ENCODE data around the gene TOX3.

GRCh38 chr16:52492789-52493357, 54.1 kb downstream of the TOX3 start:
- TF ChIP-seq, protein P1, sequence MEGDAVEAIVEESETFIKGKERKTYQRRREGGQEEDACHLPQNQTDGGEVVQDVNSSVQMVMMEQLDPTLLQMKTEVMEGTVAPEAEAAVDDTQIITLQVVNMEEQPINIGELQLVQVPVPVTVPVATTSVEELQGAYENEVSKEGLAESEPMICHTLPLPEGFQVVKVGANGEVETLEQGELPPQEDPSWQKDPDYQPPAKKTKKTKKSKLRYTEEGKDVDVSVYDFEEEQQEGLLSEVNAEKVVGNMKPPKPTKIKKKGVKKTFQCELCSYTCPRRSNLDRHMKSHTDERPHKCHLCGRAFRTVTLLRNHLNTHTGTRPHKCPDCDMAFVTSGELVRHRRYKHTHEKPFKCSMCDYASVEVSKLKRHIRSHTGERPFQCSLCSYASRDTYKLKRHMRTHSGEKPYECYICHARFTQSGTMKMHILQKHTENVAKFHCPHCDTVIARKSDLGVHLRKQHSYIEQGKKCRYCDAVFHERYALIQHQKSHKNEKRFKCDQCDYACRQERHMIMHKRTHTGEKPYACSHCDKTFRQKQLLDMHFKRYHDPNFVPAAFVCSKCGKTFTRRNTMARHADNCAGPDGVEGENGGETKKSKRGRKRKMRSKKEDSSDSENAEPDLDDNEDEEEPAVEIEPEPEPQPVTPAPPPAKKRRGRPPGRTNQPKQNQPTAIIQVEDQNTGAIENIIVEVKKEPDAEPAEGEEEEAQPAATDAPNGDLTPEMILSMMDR (IDR thresholded peaks at IDR 0.05; ENCODE audit: control extremely low read depth in 1 of 3, insufficient read depth in 1 of 3, low read depth in 1 of 3, low read length in 3 of 3), result no peak
- TF ChIP-seq POLR2A (IDR thresholded peaks at IDR 0.05; ENCODE audit: control extremely low read depth in 1 of 2, low read depth in 2 of 2, low read length in 2 of 2) (no peak), YY1 (IDR thresholded peaks at IDR 0.05; ENCODE audit: low read depth, low read length) (no peak), SP4 (IDR thresholded peaks at IDR 0.05; ENCODE audit: low read length) (no peak), CEBPB (IDR thresholded peaks at IDR 0.05; ENCODE audit: low read depth, low read length) (no peak), KDM4A (IDR thresholded peaks at IDR 0.05; ENCODE audit: low read depth, low read length, severe bottlenecking) (no peak), RFX5 (IDR thresholded peaks at IDR 0.05; ENCODE audit: borderline replicate concordance, low read depth, low read length) (no peak)
- TF ChIP-seq, protein P2, sequence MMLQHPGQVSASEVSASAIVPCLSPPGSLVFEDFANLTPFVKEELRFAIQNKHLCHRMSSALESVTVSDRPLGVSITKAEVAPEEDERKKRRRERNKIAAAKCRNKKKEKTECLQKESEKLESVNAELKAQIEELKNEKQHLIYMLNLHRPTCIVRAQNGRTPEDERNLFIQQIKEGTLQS (IDR thresholded peaks at IDR 0.05; ENCODE audit: insufficient read depth, low read depth, low read length), result no peak

All from H1 (cell line).